ENCODE measurements around the gene VIL1.

GRCh38 chr2:218501665-218502064 lies 82.7 kb downstream of the VIL1 start:
- no peak for TF ChIP-seq ZNF274 (IDR thresholded peaks at IDR 0.05; ENCODE audit: low read depth, low read length)
- TF ChIP-seq YY1 (IDR thresholded peaks at IDR 0.05; ENCODE audit: insufficient read depth, insufficient read length): no peak
